GM19468 (cell line): ENCODE results near the gene FAM184B.

Source experiments
- ATAC-seq: cut with Tn5 transposase; IDR thresholded peaks from one replicate; pipeline ENCODE4 v1.9.1; 2021; ENCODE audit warnings: mild to moderate bottlenecking, moderate library complexity, moderate number of reproducible peaks; ENCODE audit not compliant: unreplicated experiment; ENCODE audit errors: extremely low read depth

The FAM184B gene

DNA sequence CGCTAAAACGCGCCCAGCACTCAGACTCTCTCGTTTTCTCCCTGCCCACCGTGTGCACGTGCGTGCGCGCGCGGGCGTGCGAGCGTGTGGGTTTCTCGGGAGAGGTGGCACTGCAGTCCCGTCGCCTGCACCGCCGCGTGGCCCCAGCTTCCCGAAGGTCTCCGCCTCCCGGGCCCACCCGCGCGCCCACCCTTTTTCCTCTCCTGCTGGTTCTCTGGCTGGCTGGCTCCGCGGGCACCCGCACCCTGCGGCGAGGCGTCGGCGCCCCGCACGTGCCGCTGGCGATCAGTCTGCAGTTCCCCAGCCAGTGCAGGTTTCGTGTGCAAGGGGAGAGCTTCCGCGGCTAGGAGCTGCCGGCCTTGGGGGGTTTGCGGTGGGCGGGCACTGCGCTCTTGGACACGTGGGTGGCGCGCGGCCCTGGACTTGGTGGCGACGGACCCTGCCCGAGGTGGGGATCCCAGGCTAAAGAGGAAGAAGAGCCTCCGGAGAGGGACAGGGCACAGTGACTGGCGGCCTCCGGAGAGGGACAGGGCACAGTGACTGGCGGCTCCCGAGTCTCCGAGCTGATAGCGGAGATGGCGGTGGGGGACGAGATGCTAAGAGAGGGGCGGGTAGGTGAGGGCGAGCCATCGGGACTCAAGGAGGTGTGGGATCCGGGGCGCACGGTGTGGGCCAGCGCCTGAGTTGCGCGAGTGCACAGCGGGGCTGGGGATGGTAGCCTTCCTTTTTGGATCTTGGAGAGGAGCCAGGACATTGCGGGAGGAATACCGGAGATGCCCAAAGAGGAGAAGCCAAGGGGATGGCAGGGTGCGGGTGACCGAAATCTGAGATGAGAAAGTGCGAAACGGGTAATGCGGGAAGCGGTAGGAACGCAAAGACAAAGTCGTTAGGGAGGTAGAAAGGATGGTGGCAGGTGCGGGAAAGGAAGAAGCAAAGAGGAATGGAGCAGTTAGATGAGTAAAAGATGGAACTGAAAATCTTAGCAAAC, at the start of gene FAM184B:
TSS of gene FAM184B (minus strand) at position 322 of the 988 bp plus-strand sequence. CDS start 322 bp downstream, outside the sequence.
- ATAC-seq: no peak

DNA sequence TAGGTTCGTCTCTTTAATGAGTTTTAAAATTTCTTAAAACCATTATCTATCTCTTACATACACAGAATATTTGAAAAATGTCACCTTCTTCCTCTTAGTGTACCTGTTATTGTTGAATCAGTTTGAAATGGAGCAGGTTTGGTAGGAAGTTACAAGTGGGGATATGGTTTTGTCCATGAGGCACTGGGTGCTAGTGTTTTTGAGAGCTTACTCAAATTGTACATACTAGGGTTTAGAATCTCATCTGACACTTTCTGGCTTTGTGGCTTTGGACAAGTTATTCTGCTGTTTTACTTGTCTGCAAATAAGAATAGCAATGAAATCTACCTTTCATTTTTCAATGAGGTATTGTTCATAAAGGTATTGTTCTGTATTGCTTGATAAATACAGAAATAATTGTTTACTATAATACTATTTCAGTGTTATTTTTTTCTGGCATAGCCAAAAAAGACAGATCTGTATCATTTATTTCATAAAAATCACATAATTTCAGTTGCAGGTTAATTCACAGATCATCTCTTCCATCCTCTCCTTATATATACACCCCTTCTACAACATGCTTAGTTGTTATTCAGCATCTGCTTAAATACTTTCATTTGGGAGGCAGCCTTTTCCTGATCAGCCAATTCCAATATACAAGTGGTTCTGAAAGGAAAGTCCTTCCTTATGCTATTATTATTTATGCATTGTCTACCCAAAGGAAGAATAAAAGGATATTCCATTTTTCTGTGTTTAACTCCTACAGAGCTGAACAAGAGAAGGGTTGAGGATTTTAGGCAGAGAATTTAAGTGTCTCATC, 42.6 kb upstream of the FAM184B start:
- ATAC-seq: no peak

GRCh38 chr4:17817027-17817426, 35.6 kb upstream of the FAM184B start:
- peak; percentile 77 for ATAC-seq

GRCh38 chr4:17816142-17816541, 34.7 kb upstream of the FAM184B start:
- ATAC-seq: no peak

DNA sequence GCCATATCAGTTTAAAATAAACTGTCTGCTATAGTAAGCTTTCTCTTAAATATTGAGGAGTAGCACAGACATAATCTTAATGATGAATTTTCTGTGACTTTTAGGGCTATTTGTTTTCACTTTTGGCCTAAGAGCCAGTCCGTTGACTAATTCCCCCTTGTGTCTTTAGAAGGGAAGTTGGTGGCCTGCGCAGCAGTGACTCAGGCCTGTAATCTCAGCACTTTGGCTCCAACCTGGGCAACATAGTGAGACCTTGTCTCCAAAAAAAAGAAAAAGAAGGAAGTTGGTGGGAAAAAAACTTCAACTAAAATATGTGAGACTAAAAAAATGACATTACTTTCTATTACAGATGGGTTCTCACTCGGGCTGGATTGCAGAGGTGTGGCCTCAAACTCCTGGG, 32.7 kb upstream of the FAM184B start:
- no peak for ATAC-seq

DNA sequence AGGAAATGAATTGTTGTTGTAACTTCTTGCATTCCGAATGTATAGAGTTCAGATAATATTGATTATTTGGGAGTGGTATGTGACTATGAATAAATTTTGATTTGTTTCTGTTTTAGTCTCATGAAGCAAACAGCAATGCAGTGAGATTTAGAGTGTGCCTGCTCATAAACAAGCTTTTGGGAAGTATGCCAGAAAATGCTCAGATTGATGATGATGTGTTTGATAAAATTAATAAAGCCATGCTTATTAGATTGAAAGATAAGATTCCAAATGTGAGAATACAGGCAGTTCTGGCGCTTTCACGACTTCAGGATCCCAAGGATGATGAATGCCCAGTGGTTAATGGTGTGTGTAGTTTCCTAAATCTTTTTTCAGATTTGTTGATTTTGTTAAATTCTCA, 31.4 kb upstream of the FAM184B start:
- ATAC-seq: no peak

DNA sequence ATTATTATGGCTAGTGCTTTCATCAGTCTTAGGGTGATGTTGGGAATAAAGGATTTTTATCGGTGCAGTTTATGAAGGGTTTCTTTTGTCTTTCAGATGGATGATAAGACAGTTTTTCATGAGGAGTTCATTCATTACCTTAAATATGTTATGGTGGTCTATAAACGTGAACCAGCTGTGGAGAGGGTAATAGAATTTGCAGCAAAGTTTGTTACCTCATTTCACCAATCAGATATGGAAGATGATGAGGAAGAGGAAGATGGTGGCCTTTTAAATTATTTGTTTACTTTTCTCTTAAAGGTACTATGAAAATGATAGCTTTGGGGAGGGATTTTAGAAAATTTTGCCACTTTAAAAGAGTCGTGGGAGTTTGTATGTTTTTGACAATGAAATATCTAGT, 30.7 kb upstream of the FAM184B start:
- no peak for ATAC-seq

DNA sequence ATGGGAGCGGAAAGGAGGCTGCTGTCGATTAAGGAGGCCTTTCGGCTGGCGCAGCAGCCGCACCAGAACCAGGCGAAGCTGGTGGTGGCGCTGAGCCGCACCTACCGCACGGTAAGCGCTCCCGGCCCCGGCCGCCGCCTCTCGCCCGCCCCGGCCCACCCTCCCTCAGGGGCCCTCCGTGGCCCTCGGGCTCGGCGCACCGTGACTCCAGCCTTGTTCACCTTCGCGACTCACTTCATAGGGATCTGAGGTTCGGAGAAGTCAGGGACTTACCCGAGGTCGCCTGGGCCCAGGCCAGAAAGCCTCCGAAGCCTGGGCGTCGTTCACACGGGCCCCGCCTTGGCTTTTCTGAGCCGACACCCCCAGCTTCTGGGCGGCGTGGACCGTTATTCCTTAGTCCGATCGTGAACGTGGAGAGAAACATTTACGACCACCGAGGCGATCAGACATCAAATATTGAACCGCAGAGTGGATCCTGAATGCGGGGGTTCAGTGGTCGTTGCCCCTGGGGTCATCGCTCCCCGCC, 29.7 kb upstream of the FAM184B start:
- ATAC-seq: no peak

DNA sequence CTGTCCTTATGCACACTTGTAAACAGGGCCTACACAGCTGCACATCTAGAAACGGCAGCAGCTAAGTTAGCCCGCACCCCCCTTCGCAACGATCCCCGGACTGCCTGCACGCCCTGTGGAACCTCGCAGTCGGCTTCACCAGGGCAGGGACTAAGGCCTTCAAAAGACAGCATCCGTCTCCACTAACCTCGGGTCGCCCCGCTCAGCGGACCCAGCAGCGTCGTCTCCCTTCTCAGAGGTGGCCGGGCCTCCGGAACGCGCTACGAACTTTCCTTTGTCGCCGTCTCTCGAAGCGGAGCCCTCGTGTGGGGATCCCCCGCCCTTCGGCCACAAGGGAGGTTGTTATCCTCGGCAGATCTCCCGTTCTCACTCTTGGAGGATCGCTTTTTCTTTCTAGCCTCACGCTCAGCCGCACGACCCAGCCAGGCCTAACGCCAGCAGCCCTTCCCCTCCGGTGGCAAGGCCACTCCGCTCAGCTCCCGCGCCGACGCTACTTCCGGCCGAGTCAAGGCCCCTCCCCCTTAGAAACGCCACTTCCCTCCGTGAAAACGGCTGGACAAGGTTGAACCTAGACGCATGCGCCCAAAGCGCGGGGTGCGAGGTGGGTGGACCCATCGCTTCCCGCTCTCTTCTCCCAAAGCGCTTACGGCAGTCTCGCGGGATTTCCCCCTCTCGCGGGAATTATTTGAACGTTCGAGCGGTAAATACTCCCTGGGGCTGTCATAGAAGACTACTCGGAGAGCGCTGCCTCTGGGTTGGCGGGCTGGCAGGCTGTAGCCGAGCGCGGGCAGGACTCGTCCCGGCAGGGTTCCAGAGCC, 29.0 kb upstream of the FAM184B start, which contains the start of the genes DCAF16 and NCAPG:
TSS of gene DCAF16 (minus strand) at position 498 of the 818 bp plus-strand sequence. CDS start 6,616 bp downstream, outside the sequence.
TSS of gene NCAPG (plus strand) at position 720 of the 818 bp plus-strand sequence. CDS start 99 bp downstream, outside the sequence.
- peak; percentile 84 for ATAC-seq

DNA sequence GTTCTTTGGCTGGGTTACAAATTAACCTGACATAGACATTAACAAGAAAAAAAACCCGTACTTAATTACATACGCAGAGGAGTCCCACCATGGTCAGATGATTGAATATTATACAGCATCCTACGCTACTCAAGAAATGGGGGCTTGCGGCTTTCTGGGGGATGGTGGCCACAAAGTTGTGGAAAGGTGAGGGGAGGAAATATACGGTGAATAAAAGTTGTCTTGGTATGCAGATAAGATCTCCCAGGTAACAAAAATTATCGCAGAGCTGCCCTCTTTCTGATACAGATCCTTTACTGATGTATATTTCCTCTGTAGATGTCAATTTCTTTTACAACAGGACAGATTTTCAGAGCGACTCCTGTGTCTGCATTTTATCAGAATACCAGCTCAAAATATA, 28.2 kb upstream of the FAM184B start:
- ATAC-seq: no peak

GRCh38 chr4:17807446-17807845, 26.0 kb upstream of the FAM184B start:
- no peak for ATAC-seq

DNA sequence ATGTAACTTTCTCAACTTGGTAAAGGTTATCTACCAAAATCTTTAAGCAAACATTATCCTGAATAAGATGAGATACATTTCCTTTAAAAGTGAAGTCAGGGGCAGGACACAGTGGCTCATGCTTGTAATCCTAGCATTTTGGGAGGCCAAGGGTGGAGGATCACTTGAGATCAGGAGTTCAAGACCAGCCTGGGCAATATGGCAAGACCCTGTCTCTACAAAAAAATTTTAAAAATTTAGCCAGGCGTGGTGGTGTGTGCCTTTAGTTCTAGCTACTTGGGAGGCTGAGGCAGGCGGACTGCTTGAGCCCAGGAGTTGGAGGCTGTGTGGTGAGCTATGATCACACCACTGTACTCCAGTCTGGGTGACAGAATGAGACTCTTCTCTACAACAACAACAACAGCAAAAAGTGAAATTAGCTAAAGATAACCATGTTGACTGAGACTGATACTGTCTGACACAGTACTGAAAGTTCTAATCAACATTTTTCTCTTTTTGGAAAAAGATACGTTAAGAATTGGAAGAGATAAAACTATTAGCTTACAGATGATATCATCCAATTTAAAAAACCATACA, 24.2 kb upstream of the FAM184B start:
- ATAC-seq: no peak

DNA sequence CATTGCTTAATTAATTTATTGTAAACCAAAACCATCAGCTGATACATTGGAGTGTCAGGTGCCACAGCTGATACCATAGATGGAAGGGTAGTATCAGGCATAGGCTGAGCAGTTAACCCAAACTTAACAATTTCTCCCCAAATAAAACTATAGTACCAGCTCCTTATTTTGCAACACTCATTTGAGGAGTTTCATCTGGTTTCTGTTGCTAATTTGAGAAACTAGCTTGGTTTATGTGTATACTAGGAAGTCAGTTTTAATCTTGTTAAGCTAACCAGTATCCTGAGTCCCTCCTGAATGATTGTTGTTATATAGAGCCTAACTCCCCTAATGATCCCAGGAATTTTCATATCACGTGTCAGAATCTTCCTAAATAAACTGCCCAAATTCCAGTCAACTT, 16.4 kb upstream of the FAM184B start:
- no peak for ATAC-seq

GRCh38 chr4:17794730-17795129, 13.3 kb upstream of the FAM184B start:
- ATAC-seq: no peak

DNA sequence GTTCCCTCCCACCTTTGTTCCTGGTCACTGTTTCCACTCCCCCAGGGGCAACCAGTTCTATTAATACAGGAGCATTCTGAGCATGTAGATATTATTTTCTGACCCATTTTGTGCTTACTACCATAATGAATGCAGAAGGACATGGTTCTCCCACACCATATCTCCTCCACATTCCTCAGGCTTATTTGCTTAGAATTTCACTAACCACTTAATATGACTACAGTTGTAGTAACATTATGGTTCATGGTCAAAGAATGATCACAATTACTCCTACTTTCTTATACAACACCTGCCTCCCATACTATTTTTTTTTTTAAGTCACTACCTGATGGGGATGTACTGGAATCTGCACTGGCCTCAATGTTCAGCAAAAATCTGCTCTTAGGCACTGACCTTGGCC, 7.5 kb upstream of the FAM184B start:
- ATAC-seq: no peak

DNA sequence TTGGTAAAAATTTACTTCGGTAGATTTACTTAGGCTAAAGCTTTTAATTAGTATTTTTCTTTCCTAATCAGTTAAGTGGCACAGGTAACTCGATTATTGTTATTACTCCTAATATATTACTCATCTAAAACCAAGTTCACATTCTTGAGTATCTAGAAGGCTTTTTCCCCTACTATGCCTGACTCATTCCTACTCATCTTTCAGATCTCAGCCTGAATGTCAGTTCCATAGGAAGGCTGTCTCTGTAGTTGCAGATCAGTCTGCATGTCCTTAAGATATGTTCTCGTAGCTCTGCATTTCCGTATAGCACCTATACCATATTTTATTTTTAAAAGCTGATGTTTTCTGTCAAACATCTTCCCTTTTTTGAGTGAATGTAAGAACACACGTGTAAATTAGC, 5.9 kb upstream of the FAM184B start:
- ATAC-seq: no peak

DNA sequence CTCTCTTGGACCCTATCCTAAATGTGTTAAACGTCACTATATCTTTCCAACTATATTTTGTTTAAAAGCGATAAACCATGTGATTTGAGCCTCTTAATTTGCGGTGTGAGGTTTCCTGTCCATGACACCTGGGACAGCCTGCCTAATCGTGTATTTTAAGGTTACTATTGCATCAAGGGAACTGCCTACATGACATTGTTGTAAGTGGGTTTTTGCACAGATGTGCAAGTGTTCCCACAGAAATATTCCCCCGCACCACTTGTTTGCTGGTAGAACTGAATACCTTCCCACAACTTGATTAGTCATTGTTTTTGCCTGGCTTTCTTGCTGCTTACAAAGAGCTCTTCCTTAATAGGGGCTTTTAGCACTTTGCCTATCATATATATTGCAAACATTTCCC, 5.1 kb upstream of the FAM184B start:
- ATAC-seq: no peak

- ATAC-seq: no peak
These were observed 4.4 kb upstream of the FAM184B start for GRCh38 chr4:17785858-17786257.

DNA sequence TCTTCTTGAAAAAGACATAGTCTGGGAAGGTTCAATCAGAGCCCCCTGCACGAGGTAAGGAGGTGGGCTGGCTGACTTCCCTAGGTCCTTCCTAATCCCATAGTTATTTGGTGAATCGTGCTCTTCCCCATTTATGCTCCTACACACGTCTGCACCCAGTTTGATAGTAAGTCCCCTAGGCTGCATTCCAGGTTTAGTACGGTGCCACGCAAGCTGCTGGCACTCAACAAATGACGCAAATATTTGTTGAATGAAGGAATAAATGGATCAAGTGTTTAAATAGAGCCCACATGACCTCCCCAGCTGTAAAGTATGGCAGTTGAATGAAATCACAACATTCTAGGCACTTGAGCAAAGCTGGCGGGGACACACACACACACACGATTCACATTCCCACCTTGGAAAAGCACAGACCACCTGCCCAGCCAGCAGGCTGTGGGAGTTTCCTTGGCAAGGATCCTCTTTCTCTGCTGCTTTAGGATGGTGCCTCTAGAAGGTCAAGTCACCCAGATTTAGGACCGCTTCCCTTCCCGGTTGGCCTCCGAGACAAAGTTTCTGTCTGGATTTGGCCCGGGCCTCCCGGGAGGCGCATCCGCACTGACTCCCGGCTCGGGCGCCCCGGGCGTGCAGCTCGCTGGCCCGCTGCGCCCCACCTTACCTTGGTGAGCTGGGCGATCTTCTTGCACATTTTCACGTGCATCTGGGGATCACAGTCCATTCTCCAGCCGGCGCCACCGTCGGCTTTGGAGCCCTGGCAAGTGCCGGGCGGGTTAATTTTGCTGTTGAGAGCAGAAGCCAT, 721 bp downstream of the FAM184B start:
- ATAC-seq: no peak
